HG02852 (cell line): Measurements from ENCODE around the gene OXSM.

Experiments used
- ATAC-seq: cut with Tn5 transposase; IDR thresholded peaks from one replicate; pipeline ENCODE4 v1.9.1; 2021; ENCODE audit warnings: mild to moderate bottlenecking, moderate library complexity; ENCODE audit not compliant: unreplicated experiment

The OXSM gene

GRCh38 chr3:25789596-25790556, at the start of gene OXSM:
TSS of gene OXSM (plus strand) at chr3:25790090. CDS start at chr3:25791021, 931 bp downstream.
- ATAC-seq = peak; percentile 94

- ATAC-seq = no peak
Measured at GRCh38 chr3:25744470-25744869, 45.4 kb upstream of the OXSM start.

GRCh38 chr3:25747033-25747432, 42.9 kb upstream of the OXSM start:
- ATAC-seq = no peak

- no peak for ATAC-seq
Measured at GRCh38 chr3:25748189-25748588, 41.7 kb upstream of the OXSM start.

GRCh38 chr3:25749031-25749581, 40.8 kb upstream of the OXSM start:
- ATAC-seq = no peak

GRCh38 chr3:25751048-25751447, 38.8 kb upstream of the OXSM start:
- ATAC-seq = no peak

GRCh38 chr3:25751725-25752124, 38.2 kb upstream of the OXSM start:
- ATAC-seq = no peak

GRCh38 chr3:25768851-25769250, 21.0 kb upstream of the OXSM start:
- peak; percentile 91 for ATAC-seq

GRCh38 chr3:25775936-25776335, 14.0 kb upstream of the OXSM start:
- ATAC-seq = peak; percentile 58

- no peak for ATAC-seq
Measured at GRCh38 chr3:25780618-25781017, 9.3 kb upstream of the OXSM start.

- no peak for ATAC-seq
Measured at GRCh38 chr3:25781145-25781757, 8.6 kb upstream of the OXSM start.

GRCh38 chr3:25781758-25782594, 7.9 kb upstream of the OXSM start:
- ATAC-seq = peak; percentile 58

- ATAC-seq = no peak
Measured at GRCh38 chr3:25782636-25782937, 7.3 kb upstream of the OXSM start.

GRCh38 chr3:25782938-25783660, 6.8 kb upstream of the OXSM start, which contains the start of gene NGLY1:
TSS of gene NGLY1 (minus strand) at chr3:25783443. CDS start at chr3:25783390, 53 bp downstream.
- ATAC-seq = peak; percentile 72

GRCh38 chr3:25783661-25784512, 6.0 kb upstream of the OXSM start:
- ATAC-seq = peak; percentile 25

GRCh38 chr3:25784971-25785370, 4.9 kb upstream of the OXSM start:
- no peak for ATAC-seq

- no peak for ATAC-seq
Measured at GRCh38 chr3:25785826-25786225, 4.1 kb upstream of the OXSM start.

- ATAC-seq = no peak
Measured at GRCh38 chr3:25787689-25788088, 2.2 kb upstream of the OXSM start.

GRCh38 chr3:25789209-25789595, 688 bp upstream of the OXSM start:
- no peak for ATAC-seq
